H9 (cell line): Measurements from ENCODE around the gene ITGA8. TPM values are rescaled to one million over a fixed set of nuclear protein-coding genes. Genes with fewer than 3 reads are reported as not detected.

Experiments used
- DNase-seq: peaks from one replicate; pipeline ENCODE4 v3.0.0-alpha.2; 2017
- H2AFZ ChIP-seq: one replicate; pipeline ENCODE4 v1.6.1; 2013; ENCODE audit warnings: mild to moderate bottlenecking, low read length, control low read depth, moderate library complexity
- H2AK5ac ChIP-seq: 2 replicates; pipeline ENCODE4 v1.6.1; 2013; ENCODE audit warnings: low read length, control low read depth, mixed read lengths; ENCODE audit not compliant: insufficient read length
- H2BK120ac ChIP-seq: one replicate; pipeline ENCODE4 v1.6.1; 2013; ENCODE audit warnings: low read depth, mild to moderate bottlenecking, low read length, control low read depth, inconsistent platforms; ENCODE audit not compliant: poor library complexity, severe bottlenecking
- H2BK12ac ChIP-seq: 2 replicates; pipeline ENCODE4 v1.6.1; 2013; ENCODE audit warnings: low read length, control low read depth, mixed read lengths, low read depth; ENCODE audit not compliant: insufficient read length
- H2BK15ac ChIP-seq: 2 replicates; pipeline ENCODE4 v1.6.1; 2013; ENCODE audit warnings: low read depth, low read length, control low read depth
- H2BK20ac ChIP-seq: one replicate; pipeline ENCODE4 v1.6.1; 2013; ENCODE audit warnings: low read depth, mild to moderate bottlenecking, low read length, control low read depth, inconsistent platforms; ENCODE audit not compliant: poor library complexity, severe bottlenecking
- H2BK5ac ChIP-seq: 2 replicates; pipeline ENCODE4 v1.6.1; 2013; ENCODE audit warnings: low read length, control low read depth, mixed read lengths; ENCODE audit not compliant: insufficient read length
- H3K14ac ChIP-seq: 2 replicates; pipeline ENCODE4 v1.6.1; 2013; ENCODE audit warnings: low read length, control low read depth; ENCODE audit not compliant: insufficient read depth
- H3K18ac ChIP-seq: 2 replicates; pipeline ENCODE4 v1.6.1; 2013; ENCODE audit warnings: low read depth, mild to moderate bottlenecking, mixed read lengths, low read length, control low read depth; ENCODE audit not compliant: insufficient read length
- H3K23ac ChIP-seq: 2 replicates; pipeline ENCODE4 v1.6.1; 2013; ENCODE audit warnings: low read length, control low read depth, mixed read lengths, low read depth; ENCODE audit not compliant: insufficient read length
- H3K23me2 ChIP-seq: 2 replicates; pipeline ENCODE4 v1.6.1; 2013; ENCODE audit warnings: low read depth, mild to moderate bottlenecking, mixed read lengths, low read length, control low read depth; ENCODE audit not compliant: insufficient read length, poor library complexity, severe bottlenecking
- H3K27ac ChIP-seq: 2 replicates; pipeline ENCODE4 v1.5.1; 2013; ENCODE audit warnings: low read length, control low read depth, mixed read lengths, low read depth; ENCODE audit not compliant: insufficient read length
- H3K27me3 ChIP-seq: 2 replicates; pipeline ENCODE4 v1.6.1; 2013; ENCODE audit warnings: low read length, control low read depth, inconsistent platforms; ENCODE audit not compliant: insufficient read depth
- H3K4ac ChIP-seq: 2 replicates; pipeline ENCODE4 v1.6.1; 2013; ENCODE audit warnings: low read depth, mild to moderate bottlenecking, control low read depth, inconsistent platforms, low read length, moderate library complexity
- H3K4me1 ChIP-seq: 2 replicates; pipeline ENCODE4 v1.6.1; 2013; ENCODE audit warnings: low read length, control low read depth, inconsistent platforms; ENCODE audit not compliant: insufficient read depth
- H3K4me2 ChIP-seq: 2 replicates; pipeline ENCODE4 v1.6.1; 2013; ENCODE audit warnings: low read length, control low read depth, mixed read lengths; ENCODE audit not compliant: insufficient read length, insufficient read depth
- H3K56ac ChIP-seq: 2 replicates; pipeline ENCODE4 v1.6.1; 2013; ENCODE audit warnings: low read depth, mild to moderate bottlenecking, mixed read lengths, low read length, control low read depth; ENCODE audit not compliant: insufficient read length
- H3K79me1 ChIP-seq: 2 replicates; pipeline ENCODE4 v1.6.1; 2013; ENCODE audit warnings: low read depth, mild to moderate bottlenecking, moderate library complexity, low read length, control low read depth, inconsistent platforms; ENCODE audit not compliant: insufficient read depth, poor library complexity, severe bottlenecking
- H3K79me2 ChIP-seq: 2 replicates; pipeline ENCODE4 v1.6.1; 2013; ENCODE audit warnings: low read length, control low read depth, inconsistent platforms; ENCODE audit not compliant: insufficient read depth
- H3K9ac ChIP-seq: 2 replicates; pipeline ENCODE4 v1.6.1; 2013; ENCODE audit warnings: low read length, control low read depth, mixed read lengths; ENCODE audit not compliant: insufficient read length; ENCODE audit errors: extremely low read depth
- H3K9me3 ChIP-seq: one replicate; pipeline ENCODE4 v1.6.1; 2013; ENCODE audit warnings: low read depth, low read length, inconsistent platforms; ENCODE audit not compliant: control insufficient read depth
- H3T11ph ChIP-seq: one replicate; pipeline ENCODE4 v1.6.1; 2013; ENCODE audit warnings: mild to moderate bottlenecking, low read length, control low read depth, inconsistent platforms
- H4K20me1 ChIP-seq: one replicate; pipeline ENCODE4 v1.6.1; 2013; ENCODE audit not compliant: control insufficient read depth, insufficient read length, insufficient read depth
- H4K5ac ChIP-seq: 2 replicates; pipeline ENCODE4 v1.6.1; 2013; ENCODE audit warnings: low read depth, mild to moderate bottlenecking, mixed read lengths, low read length, control low read depth; ENCODE audit not compliant: insufficient read length
- H4K8ac ChIP-seq: replicated peaks from 2 replicates; pipeline ENCODE4 v1.6.1; 2013; ENCODE audit warnings: low read length, control low read depth, mixed read lengths, low read depth; ENCODE audit not compliant: insufficient read length
- H4K91ac ChIP-seq: 2 replicates; pipeline ENCODE4 v1.6.1; 2013; ENCODE audit warnings: low read depth, mild to moderate bottlenecking, moderate library complexity, mixed read lengths, low read length, control low read depth; ENCODE audit not compliant: insufficient read length
- H3K27ac Mint-ChIP-seq, 3 experiments: 2 replicates in 2 of 3; 3 replicates in 1 of 3; pipeline ENCODE4 v1.8.0; 2020 to 2021; ENCODE audit warnings: mixed read lengths in 3 of 3, mild to moderate bottlenecking in 1 of 3, moderate library complexity in 1 of 3
- H3K27me3 Mint-ChIP-seq: 2 replicates; pipeline ENCODE4 v1.8.0; 2021; ENCODE audit warnings: low read depth, mild to moderate bottlenecking, moderate library complexity, mixed read lengths
- H3K36me3 Mint-ChIP-seq, 3 experiments: 2 replicates in 2 of 3; 3 replicates in 1 of 3; pipeline ENCODE4 v1.8.0; 2020 to 2021; ENCODE audit warnings: low read depth in 3 of 3, mixed read lengths in 3 of 3; ENCODE audit not compliant: insufficient read depth in 1 of 3
- H3K4me1 Mint-ChIP-seq, 2 experiments: 2 replicates each; pipeline ENCODE4 v1.8.0; 2020; ENCODE audit warnings: mixed read lengths in 2 of 2
- H3K4me3 Mint-ChIP-seq, 2 experiments: 2 replicates in 1 of 2; 3 replicates in 1 of 2; pipeline ENCODE4 v1.8.0; 2020 to 2021; ENCODE audit warnings: mild to moderate bottlenecking in 2 of 2, mixed read lengths in 2 of 2, moderate library complexity in 1 of 2
- H3K9me3 Mint-ChIP-seq, 2 experiments: 2 replicates in 1 of 2; 3 replicates in 1 of 2; pipeline ENCODE4 v1.8.0; 2020; ENCODE audit warnings: mild to moderate bottlenecking in 2 of 2, mixed read lengths in 2 of 2, moderate library complexity in 1 of 2
- CTCF ChIP-seq: fragments of 200-600 bp; sonication (generic); conservative IDR thresholded peaks from 3 replicates; pipeline ENCODE4 v1.8.0; 2021; ENCODE audit warnings: antibody characterized with exemption, mild to moderate bottlenecking
- WGBS: extraction: QIAGEN DNeasy Blood & Tissue Kit; methylation state at CpG from one replicate; pipeline ENCODE4 v1.1.7; 2013; ENCODE audit warnings: missing lambda C conversion rate, low lambda C conversion rate, mixed read lengths; ENCODE audit not compliant: insufficient read length; ENCODE audit errors: extremely low coverage; 5-methylcytosine and 5-hydroxymethylcytosine counted together
- total RNA-seq: library from RNA; stranded (reverse); gene quantifications from 2 replicates; pipeline ENCODE4 v1.2.1, GENCODE V29; 2021

ITGA8 gene
- total RNA-seq, 1 experiment from 2014 or later: not detected

- Histone ChIP-seq H3K14ac (no peak overlapping the region), H3K4ac (no peak overlapping the region), H3K9me3 (no peaks in the 10 kb centered on the region), H2BK20ac (no peak overlapping the region), H3K18ac (no peak overlapping the region), H2AFZ (no peak overlapping the region), H2BK120ac (no peak overlapping the region), H3K27me3 (no peaks in the 10 kb centered on the region), H2BK15ac (no peak overlapping the region), H3K56ac (no peak overlapping the region), H3K9ac (no peak overlapping the region), H3K79me2 (no peaks in the 10 kb centered on the region), H2BK12ac (no peak overlapping the region), H4K8ac (no peak overlapping the region), H3T11ph (no peak overlapping the region), H3K79me1 (no peaks in the 10 kb centered on the region), H4K91ac (no peak overlapping the region), H2BK5ac (no peak overlapping the region), H3K4me2 (no peak overlapping the region), H3K23me2 (no peaks in the 10 kb centered on the region), H2AK5ac (no peak overlapping the region), H4K5ac (no peak overlapping the region), H3K23ac (no peak overlapping the region), H4K20me1 (no peaks in the 10 kb centered on the region), H3K4me1 (no peaks in the 10 kb centered on the region), H3K27ac (no peak overlapping the region)
- Mint-ChIP-seq H3K4me3 (no peak overlapping the region), H3K27ac (no peak overlapping the region), H3K36me3 (no peaks in the 10 kb centered on the region), H3K27me3 (peaks cover 2% of the 10 kb centered on the region; the same call in 1 of the 2 replicates), H3K9me3 (no peaks in the 10 kb centered on the region), H3K4me1 (peaks cover 6% of the 10 kb centered on the region in 2 experiments)
- no CpG with 5 or more reads among the region's 3 CpGs for WGBS
- no peak for DNase-seq
- no peak for TF ChIP-seq CTCF
Observed at GRCh38 chr10:15571575-15571974, 148.1 kb downstream of the ITGA8 start.
